Neutrophil (primary cell): ENCODE data around the gene MVD.

Source experiments
- H3K27ac ChIP-seq: fragments of 200-600 bp; sonication (generic); 2 replicates; pipeline ENCODE4 v1.5.1; 2016; ENCODE audit warnings: mild to moderate bottlenecking, moderate library complexity
- H3K27me3 ChIP-seq: fragments of 200-600 bp; sonication (generic); 2 replicates; pipeline ENCODE4 v1.6.0; 2016; ENCODE audit warnings: mild to moderate bottlenecking
- H3K36me3 ChIP-seq: fragments of 200-600 bp; sonication (generic); 2 replicates; pipeline ENCODE4 v1.5.1; 2017
- H3K4me1 ChIP-seq, 2 experiments: fragments of 200-600 bp in 1 of 2; sonication (generic) in 1 of 2; 1 replicate in 1 of 2; 2 replicates in 1 of 2; pipeline versions ENCODE4 v1.5.1 to v1.6.1; 2013 to 2016; ENCODE audit warnings: low read depth in 1 of 2, low read length in 1 of 2, mild to moderate bottlenecking in 1 of 2, moderate library complexity in 1 of 2; ENCODE audit not compliant: control insufficient read depth in 1 of 2, insufficient read depth in 1 of 2
- H3K4me3 ChIP-seq, 2 experiments: fragments of 200-600 bp in 1 of 2; sonication (generic) in 1 of 2; 1 replicate in 1 of 2; 2 replicates in 1 of 2; pipeline ENCODE4 v1.5.1; 2013 to 2016; ENCODE audit warnings: low read depth in 1 of 2, low read length in 1 of 2, mild to moderate bottlenecking in 1 of 2, moderate library complexity in 1 of 2
- H3K9me3 ChIP-seq: fragments of 200-600 bp; sonication (generic); 2 replicates; pipeline ENCODE4 v1.5.1; 2016
- TF ChIP-seq, protein P1 (sequence below): fragments of 200-600 bp; sonication (generic); IDR thresholded peaks from 2 replicates; pipeline ENCODE4 v1.5.1; 2016; ENCODE audit warnings: antibody characterized with exemption

MVD gene

DNA sequence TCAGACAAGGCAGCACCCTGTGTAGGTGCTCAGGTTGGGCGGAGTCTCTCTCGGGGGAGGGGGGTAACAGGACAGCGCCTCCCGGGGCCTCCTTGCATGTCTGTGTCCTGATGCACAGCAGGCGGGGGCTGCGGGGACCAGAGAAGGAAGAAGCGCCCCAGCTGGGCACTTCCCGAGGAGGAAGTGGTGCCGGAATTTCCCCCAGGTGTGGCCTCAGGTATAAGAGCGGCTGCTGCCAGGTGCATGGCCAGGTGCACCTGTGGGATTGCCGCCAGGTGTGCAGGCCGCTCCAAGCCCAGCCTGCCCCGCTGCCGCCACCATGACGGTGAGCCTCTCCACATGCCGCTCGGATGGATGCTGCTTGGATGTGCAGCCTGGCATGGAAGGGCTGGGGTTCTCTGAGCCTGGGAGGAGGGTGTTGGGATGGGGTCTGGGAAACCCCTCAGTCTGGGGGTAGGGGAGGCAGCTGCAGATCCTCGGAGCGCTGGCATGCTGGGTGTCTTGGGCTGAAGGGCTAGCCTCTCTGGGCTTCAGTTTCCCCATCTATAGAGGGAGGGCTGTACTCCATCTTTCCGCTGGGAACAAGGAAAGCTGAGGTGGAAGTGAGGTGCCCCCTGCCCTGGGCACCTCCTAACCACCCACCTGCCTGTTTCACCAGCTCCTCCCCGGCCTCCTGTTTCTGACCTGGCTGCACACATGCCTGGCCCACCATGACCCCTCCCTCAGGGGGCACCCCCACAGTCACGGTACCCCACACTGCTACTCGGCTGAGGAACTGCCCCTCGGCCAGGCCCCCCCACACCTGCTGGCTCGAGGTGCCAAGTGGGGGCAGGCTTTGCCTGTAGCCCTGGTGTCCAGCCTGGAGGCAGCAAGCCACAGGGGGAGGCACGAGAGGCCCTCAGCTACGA lies 24.3 kb downstream of the MVD start, which contains the start of gene IL17C:
TSS of gene IL17C (plus strand) at position 250 of the 908 bp plus-strand sequence. CDS start at position 320, 70 bp downstream.
- Histone ChIP-seq H3K4me1 (peaks cover 28 to 34% of the 10 kb centered on the region in 2 experiments), H3K9me3 (no peaks in the 10 kb centered on the region), H3K27me3 (peaks cover 74% of the 10 kb centered on the region), H3K4me3 (no peak within 1 kb of the TSS), H3K36me3 (peaks cover 18% of the 10 kb centered on the region), H3K27ac (no peak within 1 kb of the TSS)
- TF ChIP-seq, protein P1, sequence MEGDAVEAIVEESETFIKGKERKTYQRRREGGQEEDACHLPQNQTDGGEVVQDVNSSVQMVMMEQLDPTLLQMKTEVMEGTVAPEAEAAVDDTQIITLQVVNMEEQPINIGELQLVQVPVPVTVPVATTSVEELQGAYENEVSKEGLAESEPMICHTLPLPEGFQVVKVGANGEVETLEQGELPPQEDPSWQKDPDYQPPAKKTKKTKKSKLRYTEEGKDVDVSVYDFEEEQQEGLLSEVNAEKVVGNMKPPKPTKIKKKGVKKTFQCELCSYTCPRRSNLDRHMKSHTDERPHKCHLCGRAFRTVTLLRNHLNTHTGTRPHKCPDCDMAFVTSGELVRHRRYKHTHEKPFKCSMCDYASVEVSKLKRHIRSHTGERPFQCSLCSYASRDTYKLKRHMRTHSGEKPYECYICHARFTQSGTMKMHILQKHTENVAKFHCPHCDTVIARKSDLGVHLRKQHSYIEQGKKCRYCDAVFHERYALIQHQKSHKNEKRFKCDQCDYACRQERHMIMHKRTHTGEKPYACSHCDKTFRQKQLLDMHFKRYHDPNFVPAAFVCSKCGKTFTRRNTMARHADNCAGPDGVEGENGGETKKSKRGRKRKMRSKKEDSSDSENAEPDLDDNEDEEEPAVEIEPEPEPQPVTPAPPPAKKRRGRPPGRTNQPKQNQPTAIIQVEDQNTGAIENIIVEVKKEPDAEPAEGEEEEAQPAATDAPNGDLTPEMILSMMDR = no peak

- Histone ChIP-seq H3K9me3 (no peaks in the 10 kb centered on the region), H3K36me3 (peaks cover 10% of the 10 kb centered on the region), H3K27ac (no peak overlapping the region), H3K4me3 (no peak overlapping the region), H3K4me1 (peaks cover 28 to 34% of the 10 kb centered on the region in 2 experiments), H3K27me3 (peaks cover 74% of the 10 kb centered on the region)
- TF ChIP-seq, protein P1 = no peak
These were observed 26.2 kb downstream of the MVD start for GRCh38 chr16:88636488-88637265.

DNA sequence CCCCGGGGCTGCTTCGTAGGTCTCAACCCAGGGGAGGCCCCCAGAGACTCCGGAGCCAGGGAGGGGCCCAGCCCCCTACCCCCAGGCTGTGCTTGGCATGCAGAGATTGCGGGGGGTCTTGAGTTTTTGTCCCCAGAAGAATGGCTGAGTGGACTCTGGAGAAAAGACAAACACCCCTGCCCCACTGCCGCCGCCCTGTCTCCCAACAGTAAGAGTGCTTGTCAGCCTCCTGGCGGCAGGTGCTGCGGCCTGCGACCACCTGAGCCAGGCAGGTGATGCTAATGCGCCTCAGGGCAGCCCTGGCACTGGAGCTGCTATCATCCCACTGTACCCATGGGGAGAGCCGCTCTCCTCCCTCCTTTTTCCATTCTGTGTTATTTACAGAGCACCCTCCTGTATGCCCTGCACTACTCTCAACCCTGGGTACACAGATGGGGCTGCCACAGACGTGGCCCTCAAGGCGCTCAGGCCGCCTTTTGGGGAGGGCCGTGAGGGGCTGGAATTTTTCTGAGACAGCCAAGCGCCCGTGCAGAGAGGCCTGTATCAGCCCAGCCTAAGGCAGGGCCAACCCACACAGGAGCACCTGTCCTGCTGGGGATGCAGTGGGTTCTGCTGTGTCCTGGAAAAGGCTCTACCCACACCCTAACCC lies 27.1 kb downstream of the MVD start:
- H3K27ac ChIP-seq = no peak overlapping the region
- no peaks in the 10 kb centered on the region for H3K9me3 ChIP-seq
- H3K4me1 ChIP-seq = peaks cover 28 to 34% of the 10 kb centered on the region in 2 experiments
- no peak overlapping the region for H3K4me3 ChIP-seq
- TF ChIP-seq, protein P1 = no peak
- H3K36me3 ChIP-seq = peaks cover 19% of the 10 kb centered on the region
- H3K27me3 ChIP-seq = peaks cover 71% of the 10 kb centered on the region

- H3K27ac ChIP-seq = peak overlapping the region; percentile 9
These were observed 27.8 kb downstream of the MVD start for GRCh38 chr16:88634994-88635670.

More at GRCh38 chr16:88634994-88635670, 27.8 kb downstream of the MVD start:
- peaks cover 28 to 34% of the 10 kb centered on the region in 2 experiments for H3K4me1 ChIP-seq
- peaks cover 25% of the 10 kb centered on the region for H3K36me3 ChIP-seq
- no peaks in the 10 kb centered on the region for H3K9me3 ChIP-seq
- TF ChIP-seq, protein P1 = no peak
- peaks cover 64% of the 10 kb centered on the region for H3K27me3 ChIP-seq
- H3K4me3 ChIP-seq = peak overlapping the region; percentile 51 to 63
